Brain microvascular endothelial cell (primary cell): ENCODE data around the gene CLIP2.

Source experiments
- DNase-seq: peaks from one replicate; pipeline ENCODE4 v3.0.0-alpha.2; 2020
- H3K27ac ChIP-seq: fragments of 250-450 bp; sonication (Bioruptor Pico); 2 replicates; pipeline ENCODE4 v1.5.1; 2020; ENCODE audit warnings: mild to moderate bottlenecking, moderate library complexity
- H3K27me3 ChIP-seq: fragments of 250-450 bp; sonication (Bioruptor Pico); replicated peaks from 2 replicates; pipeline ENCODE4 v1.5.1; 2020; ENCODE audit warnings: mild to moderate bottlenecking
- H3K36me3 ChIP-seq: fragments of 250-450 bp; sonication (Bioruptor Pico); replicated peaks from 2 replicates; pipeline ENCODE4 v1.5.1; 2020; ENCODE audit warnings: mild to moderate bottlenecking
- H3K4me3 ChIP-seq: 2 replicates; pipeline ENCODE4 v1.5.1; 2011; ENCODE audit warnings: low read depth, mild to moderate bottlenecking, control low read depth, low read length, moderate library complexity
- in situ Hi-C: cut with HindIII; loops from 2 replicates; pipeline ENCODE4 v1.10.0; 2017; ENCODE audit warnings: low sequenced_read_pairs, low pct_ligation_motif_present
- TF ChIP-seq, protein P1 (sequence below): IDR thresholded peaks from 2 replicates; pipeline ENCODE4 v1.5.1; 2011; ENCODE audit warnings: low read depth, mild to moderate bottlenecking, moderate library complexity, low read length, control low read depth, inconsistent platforms; ENCODE audit errors: missing control alignments

The CLIP2 gene

DNA sequence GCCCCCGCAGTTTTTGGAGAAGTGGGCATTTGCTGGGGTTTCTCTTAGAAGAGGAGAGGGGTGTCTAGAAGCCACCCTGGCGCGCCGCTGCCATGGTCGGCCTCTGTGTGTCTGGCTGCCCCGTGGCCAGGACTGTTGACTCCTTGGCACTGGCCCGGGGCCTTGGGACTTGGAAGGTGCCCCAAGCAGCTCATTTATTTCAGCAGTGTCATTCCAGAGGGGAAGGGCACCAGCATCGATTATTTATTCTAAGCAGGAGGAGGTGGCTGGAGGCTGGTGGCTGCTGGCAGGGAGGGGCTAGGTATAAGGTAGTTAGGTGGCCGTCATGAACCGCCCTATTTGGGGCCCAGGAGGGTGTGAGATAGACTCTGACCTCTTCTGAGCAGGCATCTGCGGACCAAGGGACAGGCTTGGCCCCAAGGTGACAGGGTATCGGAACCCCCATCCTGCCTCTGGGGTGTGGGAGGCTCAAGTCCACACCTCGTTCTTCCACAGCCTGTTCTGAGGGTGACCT, 166.1 kb downstream of the CLIP2 start:
- peak overlapping the region; percentile 64 for H3K4me3 ChIP-seq
- H3K27ac ChIP-seq, result no peak overlapping the region
- TF ChIP-seq, protein P1, sequence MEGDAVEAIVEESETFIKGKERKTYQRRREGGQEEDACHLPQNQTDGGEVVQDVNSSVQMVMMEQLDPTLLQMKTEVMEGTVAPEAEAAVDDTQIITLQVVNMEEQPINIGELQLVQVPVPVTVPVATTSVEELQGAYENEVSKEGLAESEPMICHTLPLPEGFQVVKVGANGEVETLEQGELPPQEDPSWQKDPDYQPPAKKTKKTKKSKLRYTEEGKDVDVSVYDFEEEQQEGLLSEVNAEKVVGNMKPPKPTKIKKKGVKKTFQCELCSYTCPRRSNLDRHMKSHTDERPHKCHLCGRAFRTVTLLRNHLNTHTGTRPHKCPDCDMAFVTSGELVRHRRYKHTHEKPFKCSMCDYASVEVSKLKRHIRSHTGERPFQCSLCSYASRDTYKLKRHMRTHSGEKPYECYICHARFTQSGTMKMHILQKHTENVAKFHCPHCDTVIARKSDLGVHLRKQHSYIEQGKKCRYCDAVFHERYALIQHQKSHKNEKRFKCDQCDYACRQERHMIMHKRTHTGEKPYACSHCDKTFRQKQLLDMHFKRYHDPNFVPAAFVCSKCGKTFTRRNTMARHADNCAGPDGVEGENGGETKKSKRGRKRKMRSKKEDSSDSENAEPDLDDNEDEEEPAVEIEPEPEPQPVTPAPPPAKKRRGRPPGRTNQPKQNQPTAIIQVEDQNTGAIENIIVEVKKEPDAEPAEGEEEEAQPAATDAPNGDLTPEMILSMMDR, result no peak
- H3K27me3 ChIP-seq, result no peaks in the 10 kb centered on the region
- in situ Hi-C loops, result no loop called here
- no peak for DNase-seq
- H3K36me3 ChIP-seq, result no peaks in the 10 kb centered on the region
